Urinary bladder (tissue), 4 donors: ENCODE data around the gene GRIK3. TPM values are rescaled to one million over a fixed set of nuclear protein-coding genes. Genes with fewer than 3 reads are reported as not detected.

ENCODE experiments used
- DNase-seq: peaks from one replicate; pipeline ENCODE4 v3.0.0-alpha.2; 2015; ENCODE audit errors: extremely low spot score
- H3K27ac ChIP-seq: one replicate; pipeline ENCODE4 v1.5.1; 2013; ENCODE audit warnings: low read depth, mild to moderate bottlenecking, moderate library complexity
- H3K36me3 ChIP-seq: one replicate; pipeline ENCODE4 v1.6.1; 2013; ENCODE audit warnings: mild to moderate bottlenecking, moderate library complexity; ENCODE audit not compliant: insufficient read depth
- H3K4me1 ChIP-seq: one replicate; pipeline ENCODE4 v1.6.1; 2013; ENCODE audit warnings: mild to moderate bottlenecking, moderate library complexity; ENCODE audit not compliant: insufficient read depth
- H3K4me3 ChIP-seq: one replicate; pipeline ENCODE4 v1.5.1; 2013; ENCODE audit warnings: low read depth, low read length
- WGBS: extraction: QIAGEN DNeasy Blood & Tissue Kit; methylation state at CpG from one replicate; pipeline ENCODE4 v1.1.7; 2013; 5-methylcytosine and 5-hydroxymethylcytosine counted together
- polyA plus RNA-seq: library from polyadenylated mRNA; stranded (reverse); fragments of 200-250 nt; gene quantifications from one replicate; pipeline ENCODE4 v1.2.3, GENCODE V29; 2013
- total RNA-seq: library from RNA; depleted of rRNA; stranded (reverse); fragments of >200 nt; gene quantifications from one replicate; pipeline ENCODE4 v1.2.3, GENCODE V29; 2014
- donor health status: healthy with polysubstance abuse.
- donor health status: healthy.

The GRIK3 gene
- total and polyA plus RNA-seq, 2 donors: 1.7 to 4.1 TPM

GRCh38 chr1:36792292-36792691, 242.0 kb downstream of the GRIK3 start:
- Histone ChIP-seq H3K36me3 (no peaks in the 10 kb centered on the region), H3K4me3 (no peak overlapping the region), H3K27ac (no peak overlapping the region), H3K4me1 (no peaks in the 10 kb centered on the region)
- no peak for DNase-seq
- WGBS: 58% methylated on average over 8 of the region's 8 CpGs

- no peak for DNase-seq
- Histone ChIP-seq H3K4me1 (no peaks in the 10 kb centered on the region), H3K27ac (no peak overlapping the region), H3K36me3 (no peaks in the 10 kb centered on the region), H3K4me3 (no peak overlapping the region)
- whole genome bisulfite sequencing: 62% methylated on average over 10 of the region's 10 CpGs
These were observed 244.1 kb downstream of the GRIK3 start for GRCh38 chr1:36790191-36790590.

GRCh38 chr1:36789535-36789934, 244.8 kb downstream of the GRIK3 start:
- Histone ChIP-seq H3K4me3 (no peak overlapping the region), H3K36me3 (no peaks in the 10 kb centered on the region), H3K27ac (no peak overlapping the region), H3K4me1 (no peaks in the 10 kb centered on the region)
- no peak for DNase-seq

GRCh38 chr1:36787312-36787913, 246.9 kb downstream of the GRIK3 start:
- 29% methylated on average over 12 of the region's 12 CpGs for WGBS
- Histone ChIP-seq H3K36me3 (no peaks in the 10 kb centered on the region), H3K27ac (no peak overlapping the region), H3K4me1 (no peaks in the 10 kb centered on the region), H3K4me3 (no peak overlapping the region)
- DNase-seq: no peak

- Histone ChIP-seq H3K36me3 (no peaks in the 10 kb centered on the region), H3K27ac (no peak overlapping the region), H3K4me1 (no peaks in the 10 kb centered on the region), H3K4me3 (no peak overlapping the region)
- DNase-seq: no peak
- WGBS: 62% methylated on average over 5 of the region's 5 CpGs
These were observed 247.9 kb downstream of the GRIK3 start for GRCh38 chr1:36786425-36786824.

- WGBS: 58% methylated on average over 9 of the region's 9 CpGs
These were observed 250.0 kb downstream of the GRIK3 start for GRCh38 chr1:36784147-36784859.

GRCh38 chr1:36783475-36783874, 250.8 kb downstream of the GRIK3 start:
- no peak overlapping the region for H3K4me3 ChIP-seq
- 86% methylated on average over 3 of the region's 3 CpGs for WGBS
- no peaks in the 10 kb centered on the region for H3K36me3 ChIP-seq
- DNase-seq: no peak
- no peak overlapping the region for H3K27ac ChIP-seq
- H3K4me1 ChIP-seq: no peaks in the 10 kb centered on the region

More at GRCh38 chr1:36784147-36784859, 250.0 kb downstream of the GRIK3 start:
- no peaks in the 10 kb centered on the region for H3K36me3 ChIP-seq
- DNase-seq: no peak
- H3K27ac ChIP-seq: no peak overlapping the region
- H3K4me3 ChIP-seq: no peak overlapping the region
- H3K4me1 ChIP-seq: no peaks in the 10 kb centered on the region

- DNase-seq: no peak
- Histone ChIP-seq H3K27ac (no peak overlapping the region), H3K4me1 (no peaks in the 10 kb centered on the region), H3K4me3 (no peak overlapping the region), H3K36me3 (no peaks in the 10 kb centered on the region)
- 44% methylated on average over 2 of the region's 2 CpGs for WGBS
These were observed 251.5 kb downstream of the GRIK3 start for GRCh38 chr1:36782785-36783184.

GRCh38 chr1:36782085-36782484, 252.2 kb downstream of the GRIK3 start:
- H3K27ac ChIP-seq: no peak overlapping the region
- WGBS: 73% methylated on average over 6 of the region's 6 CpGs

GRCh38 chr1:36781098-36781497, 253.2 kb downstream of the GRIK3 start:
- DNase-seq: no peak
- WGBS: 53% methylated on average over 11 of the region's 11 CpGs

More at GRCh38 chr1:36782085-36782484, 252.2 kb downstream of the GRIK3 start:
- Histone ChIP-seq H3K36me3 (no peaks in the 10 kb centered on the region), H3K4me1 (no peaks in the 10 kb centered on the region), H3K4me3 (no peak overlapping the region)
- no peak for DNase-seq

GRCh38 chr1:36778740-36779139, 255.6 kb downstream of the GRIK3 start:
- DNase-seq: no peak
- Histone ChIP-seq H3K27ac (no peak overlapping the region), H3K4me1 (no peaks in the 10 kb centered on the region), H3K4me3 (no peak overlapping the region), H3K36me3 (no peaks in the 10 kb centered on the region)
- 39% methylated on average over 5 of the region's 5 CpGs for WGBS

More at GRCh38 chr1:36781098-36781497, 253.2 kb downstream of the GRIK3 start:
- Histone ChIP-seq H3K4me1 (no peaks in the 10 kb centered on the region), H3K4me3 (no peak overlapping the region), H3K27ac (no peak overlapping the region), H3K36me3 (no peaks in the 10 kb centered on the region)

GRCh38 chr1:36776948-36777831, 257.1 kb downstream of the GRIK3 start:
- H3K36me3 ChIP-seq: no peaks in the 10 kb centered on the region
- H3K4me3 ChIP-seq: no peak overlapping the region
- H3K27ac ChIP-seq: no peak overlapping the region
- WGBS: 17% methylated on average over 10 of the region's 10 CpGs
- no peaks in the 10 kb centered on the region for H3K4me1 ChIP-seq
- peak; percentile 13 for DNase-seq

GRCh38 chr1:36776256-36776655, 258.1 kb downstream of the GRIK3 start:
- DNase-seq: no peak
- 27% methylated on average over 3 of the region's 3 CpGs for WGBS
- no peaks in the 10 kb centered on the region for H3K4me1 ChIP-seq
- no peak overlapping the region for H3K27ac ChIP-seq
- H3K36me3 ChIP-seq: no peaks in the 10 kb centered on the region
- no peak overlapping the region for H3K4me3 ChIP-seq

- no peak for DNase-seq
- H3K4me1 ChIP-seq: no peaks in the 10 kb centered on the region
- H3K4me3 ChIP-seq: no peak overlapping the region
- H3K36me3 ChIP-seq: no peaks in the 10 kb centered on the region
- H3K27ac ChIP-seq: no peak overlapping the region
- 54% methylated on average over 2 of the region's 2 CpGs for WGBS
These were observed 258.6 kb downstream of the GRIK3 start for GRCh38 chr1:36775716-36776115.
